T-helper 17 cell (primary cell): Measurements from ENCODE around the gene MRM1. TPM values are rescaled to one million over a fixed set of nuclear protein-coding genes. Genes with fewer than 3 reads are reported as not detected.
A peak's percentile ranks its signal among the peaks of the same experiment; 100 is the strongest.

Experiments
- ATAC-seq: fragments of 150-1000 bp; cut with Tn5 transposase; 2 replicates; pipeline ENCODE4 v1.10.0; 2021; ENCODE audit warnings: mild to moderate bottlenecking, moderate library complexity
- DNase-seq, 3 donors: peaks; one replicate each; pipeline versions ENCODE4 v3.0.0 to v3.0.0-alpha.2; 2020 to 2021
- H3K9me3 ChIP-seq: one replicate; pipeline ENCODE4 v1.7.0; 2013; ENCODE audit warnings: low read length, mild to moderate bottlenecking; ENCODE audit not compliant: control insufficient read depth, poor library complexity, severe bottlenecking
- H3K27ac Mint-ChIP-seq: one replicate; pipeline ENCODE4 v1.8.0; 2022; ENCODE audit warnings: mild to moderate bottlenecking, moderate library complexity, mixed read lengths
- H3K27me3 Mint-ChIP-seq: one replicate; pipeline ENCODE4 v1.8.0; 2022; ENCODE audit warnings: mixed read lengths
- H3K36me3 Mint-ChIP-seq: one replicate; pipeline ENCODE4 v1.8.0; 2022; ENCODE audit warnings: low read depth, mixed read lengths
- H3K4me1 Mint-ChIP-seq: one replicate; pipeline ENCODE4 v1.8.0; 2022; ENCODE audit warnings: mild to moderate bottlenecking, mixed read lengths
- H3K4me3 Mint-ChIP-seq: one replicate; pipeline ENCODE4 v1.8.0; 2022; ENCODE audit warnings: mild to moderate bottlenecking, moderate library complexity, mixed read lengths
- total RNA-seq, 4 donors: library from RNA in 2 of 4; stranded (reverse) in 2 of 4; gene quantifications; one replicate each; pipeline ENCODE4 v1.2.3 and lab custom pipeline; 2022 to 2026

MRM1 gene
- total RNA-seq, 2 donors from 2014 or later = 2.6 to 3.4 TPM

- no peak for ATAC-seq
- no peaks in the 10 kb centered on the region for H3K9me3 ChIP-seq
- H3K27me3 Mint-ChIP-seq = peaks cover 23% of the 10 kb centered on the region
- H3K4me3 Mint-ChIP-seq = no peak overlapping the region
- no peak overlapping the region for H3K27ac Mint-ChIP-seq
- no peaks in the 10 kb centered on the region for H3K36me3 Mint-ChIP-seq
- peaks cover 11% of the 10 kb centered on the region for H3K4me1 Mint-ChIP-seq
- no peak for DNase-seq
Measured at GRCh38 chr17:36628576-36628975, 27.2 kb downstream of the MRM1 start.

- Mint-ChIP-seq H3K4me1 (peaks cover 9% of the 10 kb centered on the region), H3K4me3 (no peak overlapping the region), H3K27me3 (peaks cover 28% of the 10 kb centered on the region), H3K36me3 (no peaks in the 10 kb centered on the region), H3K27ac (no peak overlapping the region)
- DNase-seq = peak; percentile 66 to 78 (median 67)
- ATAC-seq = peak; percentile 91
- no peaks in the 10 kb centered on the region for H3K9me3 ChIP-seq
Measured at GRCh38 chr17:36629252-36629847, 28.0 kb downstream of the MRM1 start.

- peaks cover 35% of the 10 kb centered on the region for H3K27me3 Mint-ChIP-seq
- H3K9me3 ChIP-seq = no peaks in the 10 kb centered on the region
- peaks cover 1% of the 10 kb centered on the region for H3K36me3 Mint-ChIP-seq
- DNase-seq (no peak), ATAC-seq (no peak)
- H3K4me3 Mint-ChIP-seq = no peak overlapping the region
- no peak overlapping the region for H3K27ac Mint-ChIP-seq
- H3K4me1 Mint-ChIP-seq = peaks cover 10% of the 10 kb centered on the region
Measured at GRCh38 chr17:36629970-36630502, 28.7 kb downstream of the MRM1 start.

GRCh38 chr17:36631022-36631421 is 29.6 kb downstream of the MRM1 start:
- H3K27me3 Mint-ChIP-seq = peaks cover 39% of the 10 kb centered on the region
- ATAC-seq = no peak
- H3K4me3 Mint-ChIP-seq = no peak overlapping the region
- DNase-seq = no peak
- H3K4me1 Mint-ChIP-seq = peaks cover 12% of the 10 kb centered on the region
- no peak overlapping the region for H3K27ac Mint-ChIP-seq
- no peaks in the 10 kb centered on the region for H3K9me3 ChIP-seq
- peaks cover 3% of the 10 kb centered on the region for H3K36me3 Mint-ChIP-seq

- DNase-seq (no peak), ATAC-seq (no peak)
- Mint-ChIP-seq H3K36me3 (peaks cover 3% of the 10 kb centered on the region), H3K27me3 (peaks cover 58% of the 10 kb centered on the region), H3K4me3 (no peak overlapping the region), H3K27ac (no peak overlapping the region), H3K4me1 (peaks cover 12% of the 10 kb centered on the region)
- no peaks in the 10 kb centered on the region for H3K9me3 ChIP-seq
Measured at GRCh38 chr17:36632916-36633771, 31.8 kb downstream of the MRM1 start.

GRCh38 chr17:36640346-36640745 is 39.0 kb downstream of the MRM1 start:
- no peak for ATAC-seq
- Mint-ChIP-seq H3K4me3 (no peak overlapping the region), H3K27ac (no peak overlapping the region)

GRCh38 chr17:36640836-36641235 is 39.5 kb downstream of the MRM1 start:
- H3K27ac Mint-ChIP-seq = no peak overlapping the region
- no peaks in the 10 kb centered on the region for H3K36me3 Mint-ChIP-seq
- ATAC-seq (no peak), DNase-seq (no peak)
- H3K9me3 ChIP-seq = no peaks in the 10 kb centered on the region
- H3K4me3 Mint-ChIP-seq = no peak overlapping the region
- H3K4me1 Mint-ChIP-seq = peaks cover 15% of the 10 kb centered on the region
- H3K27me3 Mint-ChIP-seq = peaks cover 88% of the 10 kb centered on the region

More at GRCh38 chr17:36640346-36640745, 39.0 kb downstream of the MRM1 start:
- no peaks in the 10 kb centered on the region for H3K9me3 ChIP-seq
- Mint-ChIP-seq H3K27me3 (peaks cover 84% of the 10 kb centered on the region), H3K4me1 (peaks cover 15% of the 10 kb centered on the region), H3K36me3 (no peaks in the 10 kb centered on the region)
- DNase-seq = no peak

- Mint-ChIP-seq H3K36me3 (no peaks in the 10 kb centered on the region), H3K27ac (no peak overlapping the region), H3K27me3 (peaks cover 91% of the 10 kb centered on the region), H3K4me1 (peaks cover 15% of the 10 kb centered on the region), H3K4me3 (peak overlapping the region; percentile 88)
- no peak for ATAC-seq
- H3K9me3 ChIP-seq = no peaks in the 10 kb centered on the region
- no peak for DNase-seq
Measured at GRCh38 chr17:36641331-36641876, 40.0 kb downstream of the MRM1 start.

- H3K9me3 ChIP-seq = no peaks in the 10 kb centered on the region
- ATAC-seq = peak; percentile 23
- H3K36me3 Mint-ChIP-seq = no peaks in the 10 kb centered on the region
- no peak for DNase-seq
- H3K27me3 Mint-ChIP-seq = peaks cover 92% of the 10 kb centered on the region
- peaks cover 15% of the 10 kb centered on the region for H3K4me1 Mint-ChIP-seq
- peak overlapping the region; percentile 88 for H3K4me3 Mint-ChIP-seq
- no peak overlapping the region for H3K27ac Mint-ChIP-seq
Measured at GRCh38 chr17:36641877-36642845, 40.8 kb downstream of the MRM1 start.

GRCh38 chr17:36643086-36643685 is 41.8 kb downstream of the MRM1 start:
- peaks cover 88% of the 10 kb centered on the region for H3K27me3 Mint-ChIP-seq
- H3K9me3 ChIP-seq = no peaks in the 10 kb centered on the region
- no peaks in the 10 kb centered on the region for H3K36me3 Mint-ChIP-seq
- DNase-seq = no peak
- H3K4me1 Mint-ChIP-seq = peaks cover 15% of the 10 kb centered on the region
- H3K4me3 Mint-ChIP-seq = peak overlapping the region; percentile 88
- no peak overlapping the region for H3K27ac Mint-ChIP-seq
- ATAC-seq = no peak

GRCh38 chr17:36645422-36645821 is 44.0 kb downstream of the MRM1 start:
- ATAC-seq (no peak), DNase-seq (no peak)
- Mint-ChIP-seq H3K27ac (no peak overlapping the region), H3K27me3 (peaks cover 81% of the 10 kb centered on the region), H3K36me3 (no peaks in the 10 kb centered on the region), H3K4me1 (peaks cover 15% of the 10 kb centered on the region), H3K4me3 (no peak overlapping the region)
- no peaks in the 10 kb centered on the region for H3K9me3 ChIP-seq

GRCh38 chr17:36647636-36648035 is 46.3 kb downstream of the MRM1 start:
- no peaks in the 10 kb centered on the region for H3K9me3 ChIP-seq
- peaks cover 14% of the 10 kb centered on the region for H3K4me1 Mint-ChIP-seq
- H3K4me3 Mint-ChIP-seq = no peak overlapping the region
- H3K27ac Mint-ChIP-seq = no peak overlapping the region
- ATAC-seq (no peak), DNase-seq (no peak)
- no peaks in the 10 kb centered on the region for H3K36me3 Mint-ChIP-seq
- H3K27me3 Mint-ChIP-seq = peaks cover 73% of the 10 kb centered on the region
